B cell (primary cell): ENCODE measurements around the gene FCN2. TPM values are rescaled to one million over a fixed set of nuclear protein-coding genes. Genes with fewer than 3 reads are reported as not detected.

Experiments
- ATAC-seq: fragments of 200-7000 bp; cut with Tn5 transposase; one replicate; pipeline ENCODE4 v1.10.0; 2021; ENCODE audit warnings: low read depth, mild to moderate bottlenecking, moderate number of reproducible peaks, moderate library complexity
- CTCF ChIA-PET: fragments of 350-600 bp; sonication (Branson Sonifier 250); formaldehyde crosslinking; loops from one replicate; lab custom pipeline; 2021; ENCODE audit warnings: antibody characterized with exemption, inconsistent platforms; lab: Charles Lee
- POLR2A ChIA-PET: fragments of 350-600 bp; sonication (Branson Sonifier 250); formaldehyde crosslinking; loops from one replicate; lab custom pipeline; 2021; ENCODE audit warnings: antibody characterized with exemption; lab: Charles Lee
- DNase-seq: peaks from one replicate; pipeline ENCODE4 v3.0.0; 2013
- H2AFZ ChIP-seq: 2 replicates; pipeline ENCODE4 v1.6.1; 2012; ENCODE audit warnings: mild to moderate bottlenecking, low read depth, low read length; ENCODE audit not compliant: insufficient read depth, poor library complexity, severe bottlenecking
- H3K27ac ChIP-seq, 2 donors: 1 replicate in 1 of 2; 2 replicates in 1 of 2; pipeline ENCODE4 v1.5.1; 2012 to 2013; ENCODE audit warnings: low read length in 2 of 2, mild to moderate bottlenecking in 2 of 2, moderate library complexity in 1 of 2
- H3K27me3 ChIP-seq, 4 experiments: fragments of 200-600 bp in 1 of 4; sonication (generic) in 1 of 4; replicated peaks in 1 of 4; 1 replicate in 2 of 4; 2 replicates in 2 of 4; pipeline versions ENCODE4 v1.6.1 to v1.7.0; 2013 to 2016; ENCODE audit warnings: low read length in 3 of 4, mild to moderate bottlenecking in 2 of 4, mixed read lengths in 1 of 4, moderate library complexity in 1 of 4; ENCODE audit not compliant: insufficient read depth in 4 of 4, control insufficient read depth in 3 of 4; ENCODE audit errors: control extremely low read depth in 1 of 4
- H3K36me3 ChIP-seq, 2 experiments: replicated peaks in 1 of 2; 1 replicate in 1 of 2; 2 replicates in 1 of 2; pipeline versions ENCODE4 v1.6.1 to v1.7.1; 2013; ENCODE audit warnings: low read length in 1 of 2; ENCODE audit not compliant: insufficient read depth in 2 of 2, control insufficient read depth in 1 of 2; ENCODE audit errors: control extremely low read depth in 1 of 2, extremely low read depth in 1 of 2
- H3K4me1 ChIP-seq, 2 donors: fragments of 200-600 bp in 1 of 2; sonication (generic) in 1 of 2; 1 replicate in 1 of 2; 2 replicates in 1 of 2; pipeline versions ENCODE4 v1.5.1 to v1.6.1; 2013 to 2017; ENCODE audit warnings: low read length in 2 of 2; ENCODE audit not compliant: control insufficient read depth in 2 of 2, insufficient read depth in 2 of 2
- H3K4me2 ChIP-seq: replicated peaks from 2 replicates; pipeline ENCODE3; 2012; ENCODE audit warnings: mild to moderate bottlenecking, low read depth, low read length; ENCODE audit not compliant: poor library complexity, severe bottlenecking
- H3K4me3 ChIP-seq, 5 experiments: fragments of 200-600 bp in 1 of 5; sonication (generic) in 1 of 5; 1 replicate in 3 of 5; 2 replicates in 2 of 5; pipeline versions ENCODE4 v1.5.1 to v1.7.0; 2011 to 2016; ENCODE audit warnings: low read length in 4 of 5, mild to moderate bottlenecking in 4 of 5, low read depth in 2 of 5, control low read depth in 1 of 5, moderate library complexity in 1 of 5; ENCODE audit not compliant: insufficient read depth in 1 of 5; ENCODE audit errors: control extremely low read depth in 1 of 5, extremely low read depth in 1 of 5
- H3K79me2 ChIP-seq: fragments of 200-600 bp; sonication (generic); one replicate; pipeline ENCODE4 v1.6.0; 2016; ENCODE audit warnings: low read length; ENCODE audit not compliant: control insufficient read depth, insufficient read depth
- H3K9ac ChIP-seq: fragments of 200-600 bp; sonication (generic); 2 replicates; pipeline ENCODE4 v1.6.1; 2017; ENCODE audit warnings: mild to moderate bottlenecking, low read length, moderate library complexity
- H3K9me3 ChIP-seq, 3 donors: one replicate each; pipeline versions ENCODE4 v1.6.1 to v1.7.1; 2013; ENCODE audit warnings: low read length in 2 of 3; ENCODE audit not compliant: control insufficient read depth in 2 of 3, insufficient read depth in 1 of 3; ENCODE audit errors: control extremely low read depth in 1 of 3
- H4K20me1 ChIP-seq: 2 replicates; pipeline ENCODE4 v1.6.0; 2012; ENCODE audit warnings: mild to moderate bottlenecking, low read length; ENCODE audit not compliant: insufficient read depth, control insufficient read depth, poor library complexity, severe bottlenecking
- H3K27ac Mint-ChIP-seq: one replicate; pipeline ENCODE4 v1.8.0; 2021; ENCODE audit warnings: mixed read lengths
- H3K27me3 Mint-ChIP-seq: one replicate; pipeline ENCODE4 v1.8.0; 2021; ENCODE audit warnings: mixed read lengths
- H3K4me1 Mint-ChIP-seq: one replicate; pipeline ENCODE4 v1.8.0; 2021; ENCODE audit warnings: mixed read lengths
- H3K4me3 Mint-ChIP-seq: one replicate; pipeline ENCODE4 v1.8.0; 2021; ENCODE audit warnings: mixed read lengths
- H3K9me3 Mint-ChIP-seq: one replicate; pipeline ENCODE4 v1.8.0; 2022; ENCODE audit warnings: mixed read lengths; ENCODE audit not compliant: insufficient read depth
- CTCF ChIP-seq: fragments of 200-600 bp; IDR thresholded peaks from one replicate; pipeline ENCODE4 v1.8.0; 2022; ENCODE audit warnings: antibody characterized with exemption, mild to moderate bottlenecking
- EZH2 ChIP-seq: IDR thresholded peaks from 2 replicates; pipeline ENCODE4 v1.6.1; 2012; ENCODE audit warnings: borderline replicate concordance, low read depth, mild to moderate bottlenecking, moderate library complexity, low read length; ENCODE audit not compliant: insufficient read depth, poor library complexity, severe bottlenecking
- WGBS: methylation state at CpG from one replicate; pipeline ENCODE4 v1.1.5; 2013; ENCODE audit warnings: missing lambda C conversion rate; ENCODE audit not compliant: insufficient coverage; 5-methylcytosine and 5-hydroxymethylcytosine counted together
- intact Hi-C: fragments of 100-400 bp; cut with micrococcal nuclease; formaldehyde crosslinking; loops from one replicate; pipeline ENCODE4 v1.10.0; 2022
- polyA plus RNA-seq: library from polyadenylated mRNA; depleted of rRNA; stranded (reverse); fragments of >200 nt; gene quantifications from 2 replicates; pipeline ENCODE4 v1.2.3, GENCODE V29; 2012
- total RNA-seq, 2 donors: library from RNA; stranded (reverse); fragments of 120-200 nt in 1 of 2; gene quantifications; 1 replicate in 1 of 2; 2 replicates in 1 of 2; pipeline versions ENCODE4 v1.2.3 to v1.2.4, GENCODE V29; 2013 to 2022

FCN2 gene
- total and polyA plus RNA-seq, 2 donors (not counting 1 experiment from before 2014, with no cell fraction given): not detected

- Histone ChIP-seq H3K27me3 (peaks cover 0 to 23% (median 9%) of the 10 kb centered on the region in 4 experiments), H3K36me3 (no peaks in the 10 kb centered on the region), H3K79me2 (no peaks in the 10 kb centered on the region), H2AFZ (no peak overlapping the region), H3K4me3 (peak overlapping the region in 1 of 5 experiments; percentile 19), H3K4me2 (peak overlapping the region; percentile 68), H4K20me1 (no peaks in the 10 kb centered on the region), H3K9ac (peak overlapping the region; percentile 43), H3K4me1 (peaks cover 66 to 70% of the 10 kb centered on the region in 2 donors), H3K9me3 (peaks cover 0 to 12% (median 0%) of the 10 kb centered on the region in 3 donors), H3K27ac (no peak overlapping the region)
- ChIA-PET POLR2A (no interaction called here), CTCF (no interaction called here)
- DNase-seq (no peak), ATAC-seq (no peak)
- no peaks in the 10 kb centered on the region for H3K9me3 Mint-ChIP-seq
- WGBS: 92% methylated on average over 21 of the region's 27 CpGs
- H3K4me3 Mint-ChIP-seq: peak overlapping the region; percentile 64
- no peak overlapping the region for H3K27ac Mint-ChIP-seq
- H3K4me1 Mint-ChIP-seq: peaks cover 60% of the 10 kb centered on the region
- no peak for TF ChIP-seq CTCF
- TF ChIP-seq EZH2: no peak
- intact Hi-C loops: no loop called here
- H3K27me3 Mint-ChIP-seq: peaks cover 25% of the 10 kb centered on the region
Measured at GRCh38 chr9:134935701-134936345, 55.2 kb downstream of the FCN2 start.
